ENCODE results near the gene ABCC3. TPM values are rescaled to one million over a fixed set of nuclear protein-coding genes. Genes with fewer than 3 reads are reported as not detected.

The ABCC3 gene
- total RNA-seq, 1 donor from 2014 or later, result not detected

DNA sequence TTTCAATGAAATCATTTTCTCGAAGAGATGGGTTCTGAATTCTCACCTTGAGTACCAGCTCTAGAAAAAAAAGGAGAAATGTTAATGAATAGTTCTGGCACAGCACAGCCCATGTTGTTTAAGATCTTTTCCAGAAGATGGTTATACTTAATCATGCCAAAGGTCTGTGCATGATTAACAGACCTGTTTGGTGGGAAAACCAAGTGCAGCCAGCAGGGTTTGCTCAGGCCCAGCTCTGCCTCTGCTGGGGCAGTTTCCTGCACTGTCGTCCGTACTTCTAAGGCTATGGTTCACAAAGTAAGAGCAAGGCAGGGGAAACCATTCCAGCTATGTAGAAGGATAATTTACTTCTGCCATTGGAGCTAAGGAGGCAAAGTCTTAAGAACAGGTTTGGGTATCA, 62.4 kb downstream of the ABCC3 start:
- H3K9me3 Mint-ChIP-seq (ENCODE audit: unreplicated experiment), result no peaks in the 10 kb centered on the region
- peaks cover 24% of the 10 kb centered on the region for H3K4me1 Mint-ChIP-seq (ENCODE audit: low read depth, unreplicated experiment)
- no peak overlapping the region for H3K4me3 Mint-ChIP-seq (ENCODE audit: unreplicated experiment)
- TF ChIP-seq, protein P1, sequence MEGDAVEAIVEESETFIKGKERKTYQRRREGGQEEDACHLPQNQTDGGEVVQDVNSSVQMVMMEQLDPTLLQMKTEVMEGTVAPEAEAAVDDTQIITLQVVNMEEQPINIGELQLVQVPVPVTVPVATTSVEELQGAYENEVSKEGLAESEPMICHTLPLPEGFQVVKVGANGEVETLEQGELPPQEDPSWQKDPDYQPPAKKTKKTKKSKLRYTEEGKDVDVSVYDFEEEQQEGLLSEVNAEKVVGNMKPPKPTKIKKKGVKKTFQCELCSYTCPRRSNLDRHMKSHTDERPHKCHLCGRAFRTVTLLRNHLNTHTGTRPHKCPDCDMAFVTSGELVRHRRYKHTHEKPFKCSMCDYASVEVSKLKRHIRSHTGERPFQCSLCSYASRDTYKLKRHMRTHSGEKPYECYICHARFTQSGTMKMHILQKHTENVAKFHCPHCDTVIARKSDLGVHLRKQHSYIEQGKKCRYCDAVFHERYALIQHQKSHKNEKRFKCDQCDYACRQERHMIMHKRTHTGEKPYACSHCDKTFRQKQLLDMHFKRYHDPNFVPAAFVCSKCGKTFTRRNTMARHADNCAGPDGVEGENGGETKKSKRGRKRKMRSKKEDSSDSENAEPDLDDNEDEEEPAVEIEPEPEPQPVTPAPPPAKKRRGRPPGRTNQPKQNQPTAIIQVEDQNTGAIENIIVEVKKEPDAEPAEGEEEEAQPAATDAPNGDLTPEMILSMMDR (IDR thresholded peaks at IDR 0.05; ENCODE audit: partially characterized antibody, unreplicated experiment), result no peak
- DNase-seq, result no peak
- peaks cover 5% of the 10 kb centered on the region for H3K36me3 Mint-ChIP-seq (ENCODE audit: unreplicated experiment)
- peak overlapping the region; percentile 21 for H3K27ac Mint-ChIP-seq (ENCODE audit: unreplicated experiment)
- H3K27me3 Mint-ChIP-seq (ENCODE audit: unreplicated experiment), result no peaks in the 10 kb centered on the region

DNA sequence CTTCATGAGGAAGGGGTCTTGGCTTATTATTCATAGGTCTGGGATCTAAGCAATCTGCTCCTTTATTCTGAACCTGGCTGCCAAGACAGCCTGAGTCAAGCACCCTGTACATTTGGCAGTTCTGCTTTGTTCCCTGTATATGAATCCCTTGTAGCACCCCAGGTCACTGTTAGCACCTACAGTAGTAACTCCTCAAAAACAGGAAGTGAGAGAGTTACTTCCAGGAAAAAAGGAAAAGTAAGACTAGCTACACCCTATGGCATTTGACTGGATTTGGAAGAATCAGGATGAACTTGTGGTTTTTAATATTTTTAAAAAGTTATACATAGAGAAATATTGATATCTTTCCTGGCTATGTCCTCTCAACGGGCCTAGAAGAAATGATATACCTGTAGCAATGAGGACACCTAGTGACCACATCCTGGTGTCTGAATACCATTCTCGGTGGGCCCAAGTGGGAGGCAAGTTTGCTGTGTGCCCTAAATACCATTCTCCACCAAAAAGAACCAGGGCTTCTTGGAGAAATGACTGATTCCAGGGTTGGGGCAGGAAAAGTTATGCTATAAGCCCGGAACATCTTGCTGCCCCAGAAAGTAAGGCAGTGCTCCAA, 63.1 kb downstream of the ABCC3 start:
- no peaks in the 10 kb centered on the region for H3K9me3 Mint-ChIP-seq (ENCODE audit: unreplicated experiment)
- no peak overlapping the region for H3K27ac Mint-ChIP-seq (ENCODE audit: unreplicated experiment)
- TF ChIP-seq, protein P1 (IDR thresholded peaks at IDR 0.05; ENCODE audit: partially characterized antibody, unreplicated experiment), result no peak
- no peaks in the 10 kb centered on the region for H3K27me3 Mint-ChIP-seq (ENCODE audit: unreplicated experiment)
- no peak overlapping the region for H3K4me3 Mint-ChIP-seq (ENCODE audit: unreplicated experiment)
- peaks cover 17% of the 10 kb centered on the region for H3K4me1 Mint-ChIP-seq (ENCODE audit: low read depth, unreplicated experiment)
- peaks cover 5% of the 10 kb centered on the region for H3K36me3 Mint-ChIP-seq (ENCODE audit: unreplicated experiment)
- no peak for DNase-seq

DNA sequence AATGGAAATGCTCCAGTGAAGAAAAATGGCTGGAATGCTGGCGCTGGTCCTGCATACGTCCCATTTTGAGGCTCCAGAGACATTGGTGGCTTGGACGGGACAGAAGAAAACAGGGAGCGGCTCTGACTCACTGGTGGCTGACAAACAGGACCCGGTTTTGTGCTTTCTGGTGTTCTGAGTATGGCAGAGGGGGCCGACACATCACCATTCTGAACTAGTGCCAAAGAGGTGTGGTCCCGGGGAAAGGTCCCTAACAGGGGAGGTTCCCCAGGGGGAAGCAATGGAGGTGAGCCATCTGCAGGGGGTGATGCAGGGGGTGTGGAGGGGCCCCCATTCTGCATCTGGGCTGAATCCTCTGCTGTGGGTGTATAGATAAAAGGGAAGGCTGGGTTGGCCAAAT, 64.7 kb downstream of the ABCC3 start:
- Mint-ChIP-seq H3K27me3 (ENCODE audit: unreplicated experiment) (no peaks in the 10 kb centered on the region), H3K4me1 (ENCODE audit: low read depth, unreplicated experiment) (peaks cover 8% of the 10 kb centered on the region), H3K4me3 (ENCODE audit: unreplicated experiment) (no peak overlapping the region), H3K9me3 (ENCODE audit: unreplicated experiment) (no peaks in the 10 kb centered on the region), H3K27ac (ENCODE audit: unreplicated experiment) (no peak overlapping the region), H3K36me3 (ENCODE audit: unreplicated experiment) (peaks cover 5% of the 10 kb centered on the region)
- no peak for DNase-seq
- TF ChIP-seq, protein P1 (IDR thresholded peaks at IDR 0.05; ENCODE audit: partially characterized antibody, unreplicated experiment), result no peak

DNA sequence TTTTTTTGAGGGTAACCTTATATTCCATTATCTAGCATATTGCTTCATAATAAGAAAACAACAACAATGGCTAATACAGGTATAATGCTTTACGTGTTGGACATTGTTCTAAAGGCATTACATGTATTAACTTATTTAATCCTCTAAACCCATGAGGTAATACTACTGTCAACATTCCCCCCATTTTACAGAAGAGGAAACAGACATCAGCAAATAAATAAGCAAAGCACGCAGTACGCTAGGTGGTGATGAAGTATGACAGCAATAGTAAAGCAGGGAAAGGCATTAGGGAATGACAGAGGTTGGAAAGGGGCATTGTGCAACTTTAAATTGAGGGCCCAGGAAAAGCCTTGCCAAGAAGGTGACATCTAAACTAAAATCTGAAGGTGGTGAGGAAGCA, 68.5 kb downstream of the ABCC3 start:
- H3K4me3 Mint-ChIP-seq (ENCODE audit: unreplicated experiment), result no peak overlapping the region
- peaks cover 6% of the 10 kb centered on the region for H3K27me3 Mint-ChIP-seq (ENCODE audit: unreplicated experiment)
- no peak for DNase-seq
- H3K9me3 Mint-ChIP-seq (ENCODE audit: unreplicated experiment), result peaks cover 1% of the 10 kb centered on the region
- TF ChIP-seq, protein P1 (IDR thresholded peaks at IDR 0.05; ENCODE audit: partially characterized antibody, unreplicated experiment), result no peak
- H3K36me3 Mint-ChIP-seq (ENCODE audit: unreplicated experiment), result peaks cover 3% of the 10 kb centered on the region
- H3K4me1 Mint-ChIP-seq (ENCODE audit: low read depth, unreplicated experiment), result peaks cover 1% of the 10 kb centered on the region
- H3K27ac Mint-ChIP-seq (ENCODE audit: unreplicated experiment), result no peak overlapping the region

DNA sequence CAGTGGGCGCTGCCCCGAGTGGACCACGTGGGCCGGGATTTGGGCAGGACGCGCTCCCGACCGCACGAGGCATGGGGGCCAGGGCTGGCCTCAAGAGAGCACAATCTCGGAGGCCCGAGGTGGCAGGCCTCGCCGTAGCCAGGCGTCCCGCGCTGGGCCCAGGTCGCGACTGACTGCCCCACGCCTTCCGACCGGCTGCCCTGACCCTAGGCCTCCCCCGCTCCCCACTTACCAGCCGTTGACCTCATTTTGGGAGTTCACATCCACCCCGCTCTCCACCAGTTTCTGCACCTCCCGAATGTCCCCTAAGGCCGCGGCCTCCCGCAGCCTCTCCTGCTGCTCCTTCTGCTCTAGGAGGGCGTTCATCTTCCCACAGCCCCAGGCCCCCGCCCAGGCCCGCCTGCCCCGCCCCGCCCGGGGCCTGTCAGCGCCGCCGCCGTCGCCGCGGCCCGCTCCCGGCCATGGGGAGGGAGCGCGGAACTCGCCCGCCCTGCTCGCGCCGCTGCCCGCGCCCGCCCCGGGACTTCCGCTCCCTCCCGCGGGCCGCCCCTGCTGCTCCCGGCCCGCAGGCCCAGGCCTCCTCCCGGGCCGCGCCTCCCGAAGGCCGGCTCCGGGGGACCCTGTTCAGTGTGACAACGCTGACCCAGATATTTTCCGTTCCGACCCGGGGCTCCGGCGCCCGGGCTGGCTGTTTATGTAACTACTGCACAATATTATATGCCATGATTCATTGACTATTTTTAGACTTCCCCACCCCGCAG, 72.8 kb downstream of the ABCC3 start, which contains the start of gene ANKRD40:
Gene ANKRD40, minus strand, starts transcription at position 626 of the 761 bp plus-strand sequence. Its CDS starts 260 bp downstream, at position 366.
- peaks cover 6% of the 10 kb centered on the region for H3K27me3 Mint-ChIP-seq (ENCODE audit: unreplicated experiment)
- H3K4me1 Mint-ChIP-seq (ENCODE audit: low read depth, unreplicated experiment), result peaks cover 14% of the 10 kb centered on the region
- DNase-seq, result peak; percentile 87
- H3K9me3 Mint-ChIP-seq (ENCODE audit: unreplicated experiment), result peaks cover 6% of the 10 kb centered on the region
- peaks cover 3% of the 10 kb centered on the region for H3K36me3 Mint-ChIP-seq (ENCODE audit: unreplicated experiment)
- H3K27ac Mint-ChIP-seq (ENCODE audit: unreplicated experiment), result peak within 1 kb of the TSS; percentile 98
- peak within 1 kb of the TSS; percentile 97 for H3K4me3 Mint-ChIP-seq (ENCODE audit: unreplicated experiment)
- TF ChIP-seq, protein P1 (IDR thresholded peaks at IDR 0.05; ENCODE audit: partially characterized antibody, unreplicated experiment), result no peak
